Breast epithelium (tissue), 3 donors: Measurements from ENCODE around the gene UBTD1.

Experiments
- POLR2A ChIP-seq: fragments of 450-650 bp; IDR thresholded peaks from one replicate; pipeline ENCODE4 v1.6.1; 2016; ENCODE audit warnings: antibody characterized with exemption, mild to moderate bottlenecking, moderate library complexity
- POLR2AphosphoS5 ChIP-seq, 3 donors: sonication (generic); formaldehyde crosslinking; IDR thresholded peaks; one replicate each; pipeline ENCODE4 v1.6.1; 2017; ENCODE audit warnings: antibody characterized with exemption in 3 of 3
- TF ChIP-seq, protein P1 (sequence below), 3 donors: fragments of 450-650 bp; IDR thresholded peaks; one replicate each; pipeline ENCODE4 v1.5.1; 2016 to 2017; ENCODE audit warnings: antibody characterized with exemption in 3 of 3, mild to moderate bottlenecking in 3 of 3, moderate library complexity in 3 of 3

DNA sequence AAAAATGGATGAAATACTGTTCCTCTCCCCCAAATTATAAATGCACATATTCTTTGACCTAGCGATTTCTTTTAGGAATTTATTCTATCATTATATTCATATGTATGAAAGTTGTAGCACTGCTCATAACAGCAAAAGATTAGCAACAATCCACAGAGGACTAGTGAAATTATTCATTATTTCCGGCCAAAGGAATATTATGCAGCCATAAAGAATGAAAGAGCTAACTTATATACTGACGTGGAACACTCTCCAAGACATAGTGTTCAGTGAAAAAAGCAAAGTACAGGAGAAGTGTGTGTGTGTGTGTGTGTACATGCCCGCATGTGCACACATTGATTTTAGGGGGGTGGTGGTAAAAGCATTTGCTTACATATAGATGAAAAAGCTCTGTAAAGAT is 23.8 kb upstream of the UBTD1 start:
- TF ChIP-seq POLR2A (no peak), POLR2AphosphoS5 (IDR thresholded peaks at IDR 0.05) (no peak)
- TF ChIP-seq, protein P1, sequence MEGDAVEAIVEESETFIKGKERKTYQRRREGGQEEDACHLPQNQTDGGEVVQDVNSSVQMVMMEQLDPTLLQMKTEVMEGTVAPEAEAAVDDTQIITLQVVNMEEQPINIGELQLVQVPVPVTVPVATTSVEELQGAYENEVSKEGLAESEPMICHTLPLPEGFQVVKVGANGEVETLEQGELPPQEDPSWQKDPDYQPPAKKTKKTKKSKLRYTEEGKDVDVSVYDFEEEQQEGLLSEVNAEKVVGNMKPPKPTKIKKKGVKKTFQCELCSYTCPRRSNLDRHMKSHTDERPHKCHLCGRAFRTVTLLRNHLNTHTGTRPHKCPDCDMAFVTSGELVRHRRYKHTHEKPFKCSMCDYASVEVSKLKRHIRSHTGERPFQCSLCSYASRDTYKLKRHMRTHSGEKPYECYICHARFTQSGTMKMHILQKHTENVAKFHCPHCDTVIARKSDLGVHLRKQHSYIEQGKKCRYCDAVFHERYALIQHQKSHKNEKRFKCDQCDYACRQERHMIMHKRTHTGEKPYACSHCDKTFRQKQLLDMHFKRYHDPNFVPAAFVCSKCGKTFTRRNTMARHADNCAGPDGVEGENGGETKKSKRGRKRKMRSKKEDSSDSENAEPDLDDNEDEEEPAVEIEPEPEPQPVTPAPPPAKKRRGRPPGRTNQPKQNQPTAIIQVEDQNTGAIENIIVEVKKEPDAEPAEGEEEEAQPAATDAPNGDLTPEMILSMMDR (IDR thresholded peaks at IDR 0.05) = no peak
